ENCODE measurements around the gene PRR33.

- TF ChIP-seq CTCF (IDR thresholded peaks at IDR 0.05 in 2 of 3, conservative IDR thresholded peaks at IDR 0.05 in 1 of 3; ENCODE audit: borderline replicate concordance in 1 of 3, insufficient read depth in 1 of 3, low read depth in 2 of 3, low read length in 2 of 3), result no peak
- TF ChIP-seq POLR2A (IDR thresholded peaks at IDR 0.05; ENCODE audit: borderline replicate concordance, extremely low read depth, insufficient read depth, insufficient read length), result no peak
- peak; percentile 90; the same call in 1 of the 2 replicates for TF ChIP-seq MAX (IDR thresholded peaks at IDR 0.05)
- TF ChIP-seq TCF7L2 (IDR thresholded peaks at IDR 0.05; ENCODE audit: borderline replicate concordance, extremely low read depth, insufficient read depth, insufficient read length), result no peak
- no peak for TF ChIP-seq EGR1 (IDR thresholded peaks at IDR 0.05; ENCODE audit: low read depth)
- no peak for TF ChIP-seq EZH2 (IDR thresholded peaks at IDR 0.05)
- peak; percentile 65; the same call in 1 of the 2 replicates for TF ChIP-seq POLR2AphosphoS5 (IDR thresholded peaks at IDR 0.05; ENCODE audit: low read depth, low read length)
- TF ChIP-seq JUND (IDR thresholded peaks at IDR 0.05), result no peak; the same call in 1 of the 2 replicates
- no peak for TF ChIP-seq FOSL1 (IDR thresholded peaks at IDR 0.05; ENCODE audit: low read depth)
- TF ChIP-seq EZH2phosphoT487 (IDR thresholded peaks at IDR 0.05; ENCODE audit: borderline replicate concordance), result no peak
- no peak for TF ChIP-seq SRF (IDR thresholded peaks at IDR 0.05; ENCODE audit: low read depth)
- TF ChIP-seq CBX3 (IDR thresholded peaks at IDR 0.05; ENCODE audit: low read depth), result no peak; the same call in 1 of the 2 replicates
- no peak for TF ChIP-seq SP1 (IDR thresholded peaks at IDR 0.05; ENCODE audit: low read depth)
- TF ChIP-seq YY1 (IDR thresholded peaks at IDR 0.05; ENCODE audit: extremely low read depth, insufficient replicate concordance, low read depth, low read length), result no peak
These were observed 28.1 kb downstream of the PRR33 start for GRCh38 chr11:1863352-1864216.
